ENCODE data around the gene SLC25A51.

GRCh38 chr9:37904445-37905130 is 661 bp upstream of the SLC25A51 start:
- TF ChIP-seq CTCF (IDR thresholded peaks at IDR 0.05; ENCODE audit: poor library complexity, severe bottlenecking) (no peak), POLR2AphosphoS5 (IDR thresholded peaks at IDR 0.05) (no peak), EP300 (conservative IDR thresholded peaks at IDR 0.05; ENCODE audit: poor library complexity, severe bottlenecking) (no peak), SMC3 (conservative IDR thresholded peaks at IDR 0.05; ENCODE audit: poor library complexity) (no peak), RAD21 (conservative IDR thresholded peaks at IDR 0.05) (no peak)
